Caco-2 (cell line): ENCODE results near the gene PROZ. TPM values are rescaled to one million over a fixed set of nuclear protein-coding genes. Genes with fewer than 3 reads are reported as not detected.

Source experiments
- BruUV-seq: library from RNA; stranded (reverse); fragments of 400-500 nt; replicated peaks from 2 replicates; lab custom pipeline; 2021; lab: Mats Ljungman, UMichigan
- CTCF ChIA-PET: fragments of 300-600 bp; sonication (Branson Sonifier 250); formaldehyde crosslinking; loops from one replicate; lab custom pipeline; 2022; ENCODE audit warnings: antibody characterized with exemption; lab: Charles Lee
- POLR2A ChIA-PET: fragments of 300-600 bp; sonication (Branson Sonifier 250); formaldehyde crosslinking; loops from one replicate; lab custom pipeline; 2022; ENCODE audit warnings: antibody characterized with exemption; lab: Charles Lee
- DNase-seq, 2 experiments: peaks; one replicate each; pipeline versions ENCODE4 v3.0.0 to v3.0.0-alpha.2; 2020 to 2022
- H3K27me3 ChIP-seq: replicated peaks from 2 replicates; pipeline ENCODE4 v1.6.0; 2011; ENCODE audit warnings: low read length; ENCODE audit not compliant: control insufficient read depth, insufficient read depth
- H3K36me3 ChIP-seq: 2 replicates; pipeline ENCODE4 v1.5.1; 2011; ENCODE audit warnings: low read length; ENCODE audit not compliant: control insufficient read depth, insufficient read depth
- H3K4me1 ChIP-seq: fragments of 250-450 bp; sonication (Bioruptor Pico); 2 replicates; pipeline ENCODE4 v1.5.1; 2020; ENCODE audit warnings: mild to moderate bottlenecking
- H3K4me3 ChIP-seq: 2 replicates; pipeline ENCODE4 v1.5.1; 2011; ENCODE audit warnings: low read depth, mild to moderate bottlenecking, control low read depth, low read length
- H3K9me3 ChIP-seq: fragments of 250-450 bp; sonication (Bioruptor Pico); 2 replicates; pipeline ENCODE4 v1.5.1; 2020; ENCODE audit warnings: mild to moderate bottlenecking, moderate library complexity
- H3K27ac Mint-ChIP-seq: one replicate; pipeline ENCODE4 v1.8.0; 2022; ENCODE audit warnings: mixed read lengths; ENCODE audit not compliant: unreplicated experiment
- H3K27me3 Mint-ChIP-seq: one replicate; pipeline ENCODE4 v1.8.0; 2022; ENCODE audit warnings: mixed read lengths; ENCODE audit not compliant: insufficient read depth, unreplicated experiment
- H3K36me3 Mint-ChIP-seq: one replicate; pipeline ENCODE4 v1.8.0; 2022; ENCODE audit warnings: mild to moderate bottlenecking, mixed read lengths; ENCODE audit not compliant: insufficient read depth, unreplicated experiment
- H3K4me1 Mint-ChIP-seq: one replicate; pipeline ENCODE4 v1.8.0; 2022; ENCODE audit warnings: low read depth, mixed read lengths; ENCODE audit not compliant: unreplicated experiment
- H3K4me3 Mint-ChIP-seq: one replicate; pipeline ENCODE4 v1.8.0; 2022; ENCODE audit warnings: mild to moderate bottlenecking, moderate library complexity, mixed read lengths; ENCODE audit not compliant: unreplicated experiment
- H3K9me3 Mint-ChIP-seq: one replicate; pipeline ENCODE4 v1.8.0; 2022; ENCODE audit warnings: mixed read lengths; ENCODE audit not compliant: unreplicated experiment
- CTCF ChIP-seq, 2 experiments: fragments of 200-600 bp in 1 of 2; IDR thresholded peaks; 1 replicate in 1 of 2; 2 replicates in 1 of 2; pipeline versions ENCODE4 v1.5.1 to v1.8.0; 2011 to 2022; ENCODE audit warnings: antibody characterized with exemption in 1 of 2, control low read depth in 1 of 2, inconsistent platforms in 1 of 2, low read depth in 1 of 2, low read length in 1 of 2, mild to moderate bottlenecking in 1 of 2, moderate library complexity in 1 of 2; ENCODE audit not compliant: insufficient read depth in 1 of 2, severe bottlenecking in 1 of 2, unreplicated experiment in 1 of 2
- intact Hi-C: fragments of 100-400 bp; cut with micrococcal nuclease; formaldehyde crosslinking; loops from one replicate; pipeline ENCODE4 v1.10.0; 2022; ENCODE audit not compliant: unreplicated experiment
- total RNA-seq: library from RNA; stranded (reverse); gene quantifications from 2 replicates; pipeline ENCODE4 v1.2.3, GENCODE V29; 2022

The PROZ gene
- total RNA-seq, 1 experiment from 2014 or later: not detected

GRCh38 chr13:113201815-113202214, 43.4 kb downstream of the PROZ start:
- Histone ChIP-seq H3K4me1 (peaks cover 1% of the 10 kb centered on the region; the same call in 1 of the 2 replicates), H3K9me3 (no peaks in the 10 kb centered on the region), H3K4me3 (no peak overlapping the region), H3K27me3 (no peaks in the 10 kb centered on the region), H3K36me3 (peaks cover 5% of the 10 kb centered on the region)
- no TSS peak for BruUV-seq
- Mint-ChIP-seq H3K9me3 (no peaks in the 10 kb centered on the region), H3K27me3 (no peaks in the 10 kb centered on the region), H3K4me3 (no peak overlapping the region), H3K27ac (no peak overlapping the region), H3K36me3 (peaks cover 64% of the 10 kb centered on the region), H3K4me1 (peaks cover 19% of the 10 kb centered on the region)
- intact Hi-C loops: loop anchor here (10.0 kb wide), 2 partner anchors 167 to 257 kb away; no protein-coding TSS in a partner anchor
- ChIA-PET POLR2A (no interaction called here), CTCF (no interaction called here)
- no peak for TF ChIP-seq CTCF (IDR thresholded peaks at IDR 0.05; ENCODE audit: insufficient read depth in 1 of 2, low read depth in 1 of 2, low read length in 1 of 2, severe bottlenecking in 1 of 2, unreplicated experiment in 1 of 2)
- DNase-seq: no peak

DNA sequence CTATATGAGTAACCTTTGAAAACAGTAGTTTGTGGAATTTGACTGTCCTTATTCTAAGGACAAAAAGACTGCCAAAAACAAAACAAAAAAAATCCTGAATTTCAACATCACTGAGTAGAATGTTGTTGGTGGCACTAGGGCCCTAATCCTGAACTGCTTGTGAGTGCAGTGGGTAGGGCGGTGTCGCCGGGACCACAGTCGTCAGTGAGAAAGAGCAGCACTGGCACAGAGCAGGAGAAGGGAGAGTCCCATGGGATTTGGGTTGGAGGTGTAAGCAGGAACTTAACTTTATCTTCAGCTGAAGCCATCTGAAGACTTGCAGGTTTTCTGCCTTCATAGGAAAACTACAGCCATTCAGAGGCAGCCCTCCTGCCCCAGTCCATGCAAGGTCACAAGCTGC, 44.5 kb downstream of the PROZ start:
- no peaks in the 10 kb centered on the region for H3K27me3 ChIP-seq
- POLR2A ChIA-PET: no interaction called here
- Mint-ChIP-seq H3K27ac (no peak overlapping the region), H3K4me3 (no peak overlapping the region), H3K36me3 (peaks cover 60% of the 10 kb centered on the region), H3K27me3 (no peaks in the 10 kb centered on the region), H3K4me1 (peaks cover 25% of the 10 kb centered on the region), H3K9me3 (no peaks in the 10 kb centered on the region)
- H3K36me3 ChIP-seq: 0 out of 2 replicates have a peak, but pooled peaks cover 3% of the 10 kb centered on the region
- no peak for TF ChIP-seq CTCF (IDR thresholded peaks at IDR 0.05; ENCODE audit: insufficient read depth in 1 of 2, low read depth in 1 of 2, low read length in 1 of 2, severe bottlenecking in 1 of 2, unreplicated experiment in 1 of 2)
- intact Hi-C loops: loop anchor here (10.0 kb wide), 2 partner anchors 168 to 258 kb away; no protein-coding TSS in a partner anchor
- no peaks in the 10 kb centered on the region for H3K9me3 ChIP-seq
- no peak for DNase-seq
- H3K4me1 ChIP-seq: peaks cover 4% of the 10 kb centered on the region; the same call in 1 of the 2 replicates
- CTCF ChIA-PET: no interaction called here
- no peak overlapping the region for H3K4me3 ChIP-seq
- no TSS peak for BruUV-seq

GRCh38 chr13:113203507-113204377, 45.3 kb downstream of the PROZ start:
- peaks cover 60% of the 10 kb centered on the region for H3K36me3 Mint-ChIP-seq
- no TSS peak for BruUV-seq
- H3K4me1 Mint-ChIP-seq: peaks cover 26% of the 10 kb centered on the region
- H3K36me3 ChIP-seq: 0 out of 2 replicates have a peak, but pooled peaks cover 3% of the 10 kb centered on the region
- no peaks in the 10 kb centered on the region for H3K27me3 Mint-ChIP-seq
- H3K27ac Mint-ChIP-seq: no peak overlapping the region
- H3K4me3 ChIP-seq: no peak overlapping the region
- intact Hi-C loops: loop anchor here (10.0 kb wide), 2 partner anchors 169 to 259 kb away; no protein-coding TSS in a partner anchor
- TF ChIP-seq CTCF (IDR thresholded peaks at IDR 0.05; ENCODE audit: insufficient read depth in 1 of 2, low read depth in 1 of 2, low read length in 1 of 2, severe bottlenecking in 1 of 2, unreplicated experiment in 1 of 2): no peak
- H3K4me3 Mint-ChIP-seq: no peak overlapping the region
- no peaks in the 10 kb centered on the region for H3K27me3 ChIP-seq
- DNase-seq: no peak
- H3K4me1 ChIP-seq: peaks cover 4% of the 10 kb centered on the region; the same call in 1 of the 2 replicates
- ChIA-PET POLR2A (no interaction called here), CTCF (no interaction called here)
- no peaks in the 10 kb centered on the region for H3K9me3 ChIP-seq
- no peaks in the 10 kb centered on the region for H3K9me3 Mint-ChIP-seq
